Femur (tissue), 1 donor: ENCODE measurements around the gene FAT1.
A peak's percentile ranks its signal among the peaks of the same experiment; 100 is the strongest.

Experiments
- DNase-seq: peaks from one replicate; pipeline ENCODE4 v3.0.0-alpha.2; 2017

FAT1 gene

GRCh38 chr4:186604124-186604807, 119.4 kb downstream of the FAT1 start:
- no peak for DNase-seq

GRCh38 chr4:186602978-186603377, 120.7 kb downstream of the FAT1 start:
- no peak for DNase-seq

GRCh38 chr4:186599483-186599882, 124.2 kb downstream of the FAT1 start:
- DNase-seq = no peak

- no peak for DNase-seq
Observed at GRCh38 chr4:186598686-186599085, 125.0 kb downstream of the FAT1 start.

- DNase-seq = no peak
Observed at GRCh38 chr4:186596850-186597390, 126.7 kb downstream of the FAT1 start.

- no peak for DNase-seq
Observed at GRCh38 chr4:186596346-186596745, 127.3 kb downstream of the FAT1 start.

GRCh38 chr4:186593587-186593973, 130.1 kb downstream of the FAT1 start:
- no peak for DNase-seq

- DNase-seq = no peak
Observed at GRCh38 chr4:186592966-186593586, 130.6 kb downstream of the FAT1 start.

GRCh38 chr4:186592445-186592844, 131.2 kb downstream of the FAT1 start:
- DNase-seq = no peak

GRCh38 chr4:186591651-186592050, 132.0 kb downstream of the FAT1 start:
- no peak for DNase-seq

- DNase-seq = no peak
Observed at GRCh38 chr4:186588503-186588902, 135.2 kb downstream of the FAT1 start.

- peak; percentile 73 for DNase-seq
Observed at GRCh38 chr4:186587416-186588018, 136.1 kb downstream of the FAT1 start.

GRCh38 chr4:186586205-186586604, 137.5 kb downstream of the FAT1 start:
- no peak for DNase-seq

- DNase-seq = no peak
Observed at GRCh38 chr4:186584912-186585311, 138.7 kb downstream of the FAT1 start.

- DNase-seq = no peak
Observed at GRCh38 chr4:186581421-186581820, 142.2 kb downstream of the FAT1 start.

GRCh38 chr4:186580669-186581068, 143.0 kb downstream of the FAT1 start:
- no peak for DNase-seq

GRCh38 chr4:186570193-186570996, 153.3 kb downstream of the FAT1 start:
- no peak for DNase-seq

- DNase-seq = no peak
Observed at GRCh38 chr4:186569533-186570192, 154.0 kb downstream of the FAT1 start.

GRCh38 chr4:186566068-186566467, 157.6 kb downstream of the FAT1 start:
- DNase-seq = no peak

GRCh38 chr4:186563761-186564160, 159.9 kb downstream of the FAT1 start:
- no peak for DNase-seq

- no peak for DNase-seq
Observed at GRCh38 chr4:186561748-186562147, 161.9 kb downstream of the FAT1 start.

- DNase-seq = no peak
Observed at GRCh38 chr4:186560647-186561046, 163.0 kb downstream of the FAT1 start.

GRCh38 chr4:186557486-186557885, 166.2 kb downstream of the FAT1 start:
- no peak for DNase-seq
